Endothelial cell of umbilical vein (primary cell): Measurements from ENCODE around the gene C3orf20.

Experiments
- CTCF ChIP-seq, 2 donors: IDR thresholded peaks; 1 replicate in 1 of 2; 2 replicates in 1 of 2; pipeline ENCODE4 v1.5.1; 2011; ENCODE audit warnings: low read length in 2 of 2, mild to moderate bottlenecking in 2 of 2, moderate library complexity in 2 of 2, control low read depth in 1 of 2, inconsistent platforms in 1 of 2, low read depth in 1 of 2; ENCODE audit not compliant: insufficient read depth in 1 of 2; ENCODE audit errors: extremely low read depth in 1 of 2
- MYC ChIP-seq: IDR thresholded peaks from one replicate; pipeline ENCODE4 v1.6.1; 2011; ENCODE audit warnings: mild to moderate bottlenecking, low read depth, low read length
- POLR2AphosphoS5 ChIP-seq: IDR thresholded peaks from 2 replicates; pipeline ENCODE4 v1.6.1; 2012; ENCODE audit warnings: low read depth, mild to moderate bottlenecking, control low read depth, low read length, moderate library complexity; ENCODE audit not compliant: insufficient read depth

DNA sequence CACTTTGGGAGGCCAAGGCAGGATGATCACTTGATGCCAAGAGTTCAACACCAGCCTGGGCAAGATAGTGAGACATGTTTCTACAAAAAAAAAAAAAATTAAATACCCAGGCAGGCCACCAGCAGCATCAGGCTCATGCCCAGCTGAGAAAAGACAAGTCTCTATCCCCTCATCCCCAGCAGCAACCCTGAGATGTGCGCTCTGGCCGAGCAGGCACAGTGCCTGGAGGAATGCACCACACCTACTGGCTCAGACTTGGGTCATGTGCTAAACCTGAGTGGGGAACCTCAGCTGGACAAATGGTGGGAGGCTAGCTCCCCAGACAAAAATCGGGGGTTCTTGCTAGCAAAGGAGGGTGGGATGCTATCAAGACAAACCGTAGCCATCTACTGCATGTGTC is 33.6 kb upstream of the C3orf20 start:
- TF ChIP-seq MYC = no peak
- TF ChIP-seq CTCF (IDR thresholded peaks at IDR 0.05; ENCODE audit: extremely low read depth in 1 of 2, insufficient read depth in 1 of 2, low read depth in 1 of 2, low read length in 2 of 2) = no peak
- no peak for TF ChIP-seq POLR2AphosphoS5
